Stimulated activated CD8-positive, alpha-beta memory T cell treated with anti-CD3 and anti-CD28 coated beads, Interleukin-2, amount 100 ng/mL, for 1 hour (primary cell): Measurements from ENCODE around the gene SEC61B.
A peak's percentile ranks its signal among the peaks of the same experiment; 100 is the strongest.
"Not testable (repeated sequence)": the region's sequence is repeated elsewhere in the genome, so short reads cannot be mapped to it uniquely, and the experiment has no call there.

ENCODE experiments used
- DNase-seq, 2 donors: peaks; one replicate each; pipeline ENCODE4 v3.0.0-alpha.2; 2020; ENCODE audit warnings: low read depth in 2 of 2

SEC61B gene

GRCh38 chr9:99235926-99236634 is 14.0 kb downstream of the SEC61B start:
- no peak for DNase-seq

- DNase-seq, result no peak
Observed at GRCh38 chr9:99237356-99237755, 15.3 kb downstream of the SEC61B start.

GRCh38 chr9:99237849-99238248 is 15.8 kb downstream of the SEC61B start:
- DNase-seq, result not testable (repeated sequence)

GRCh38 chr9:99238331-99238730 is 16.2 kb downstream of the SEC61B start:
- no peak for DNase-seq

GRCh38 chr9:99239341-99240060 is 17.4 kb downstream of the SEC61B start:
- no peak for DNase-seq

GRCh38 chr9:99241106-99241505 is 19.0 kb downstream of the SEC61B start:
- DNase-seq, result no peak

GRCh38 chr9:99244344-99245260 is 22.5 kb downstream of the SEC61B start:
- no peak for DNase-seq

- DNase-seq, result no peak
Observed at GRCh38 chr9:99249619-99250018, 27.5 kb downstream of the SEC61B start.

GRCh38 chr9:99251157-99251556 is 29.1 kb downstream of the SEC61B start:
- DNase-seq, result no peak

- no peak for DNase-seq
Observed at GRCh38 chr9:99253134-99253533, 31.1 kb downstream of the SEC61B start.

- no peak for DNase-seq
Observed at GRCh38 chr9:99253772-99254431, 31.8 kb downstream of the SEC61B start.

- no peak for DNase-seq
Observed at GRCh38 chr9:99255651-99256050, 33.6 kb downstream of the SEC61B start.

- no peak for DNase-seq
Observed at GRCh38 chr9:99257723-99258389, 35.8 kb downstream of the SEC61B start.

GRCh38 chr9:99259231-99259918 is 37.3 kb downstream of the SEC61B start:
- DNase-seq, result no peak

GRCh38 chr9:99261923-99262322 is 39.8 kb downstream of the SEC61B start:
- no peak for DNase-seq

GRCh38 chr9:99262949-99263418 is 40.9 kb downstream of the SEC61B start:
- DNase-seq, result no peak

- no peak for DNase-seq
Observed at GRCh38 chr9:99264070-99264680, 42.1 kb downstream of the SEC61B start.

GRCh38 chr9:99265691-99266090 is 43.6 kb downstream of the SEC61B start:
- DNase-seq, result no peak

- peak; percentile 17 to 23 for DNase-seq
Observed at GRCh38 chr9:99266255-99267023, 44.4 kb downstream of the SEC61B start.
